IPS-20b (cell line): ENCODE results near the gene GPR63.

Experiments used
- H3K27ac ChIP-seq: one replicate; pipeline ENCODE4 v1.5.1; 2013; ENCODE audit warnings: low read length
- H3K27me3 ChIP-seq: 2 replicates; pipeline ENCODE4 v1.6.1; 2013; ENCODE audit warnings: mild to moderate bottlenecking, low read length, inconsistent platforms; ENCODE audit not compliant: insufficient read depth
- H3K36me3 ChIP-seq: 2 replicates; pipeline ENCODE4 v1.6.1; 2013; ENCODE audit warnings: low read depth, mild to moderate bottlenecking, inconsistent platforms, low read length, moderate library complexity; ENCODE audit not compliant: insufficient read depth
- H3K4me1 ChIP-seq: 2 replicates; pipeline ENCODE4 v1.6.1; 2013; ENCODE audit warnings: mild to moderate bottlenecking, control low read depth, inconsistent platforms, low read length, moderate library complexity; ENCODE audit not compliant: insufficient read depth
- H3K4me3 ChIP-seq: 2 replicates; pipeline ENCODE4 v1.5.1; 2013; ENCODE audit warnings: mild to moderate bottlenecking, low read length, inconsistent platforms
- H3K9ac ChIP-seq: 2 replicates; pipeline ENCODE4 v1.6.1; 2013; ENCODE audit warnings: low read depth, mild to moderate bottlenecking, inconsistent platforms, low read length, moderate library complexity
- H3K9me3 ChIP-seq: 2 replicates; pipeline ENCODE4 v1.6.1; 2013; ENCODE audit warnings: mild to moderate bottlenecking, low read depth, low read length, inconsistent platforms; ENCODE audit not compliant: insufficient read depth

The GPR63 gene

DNA sequence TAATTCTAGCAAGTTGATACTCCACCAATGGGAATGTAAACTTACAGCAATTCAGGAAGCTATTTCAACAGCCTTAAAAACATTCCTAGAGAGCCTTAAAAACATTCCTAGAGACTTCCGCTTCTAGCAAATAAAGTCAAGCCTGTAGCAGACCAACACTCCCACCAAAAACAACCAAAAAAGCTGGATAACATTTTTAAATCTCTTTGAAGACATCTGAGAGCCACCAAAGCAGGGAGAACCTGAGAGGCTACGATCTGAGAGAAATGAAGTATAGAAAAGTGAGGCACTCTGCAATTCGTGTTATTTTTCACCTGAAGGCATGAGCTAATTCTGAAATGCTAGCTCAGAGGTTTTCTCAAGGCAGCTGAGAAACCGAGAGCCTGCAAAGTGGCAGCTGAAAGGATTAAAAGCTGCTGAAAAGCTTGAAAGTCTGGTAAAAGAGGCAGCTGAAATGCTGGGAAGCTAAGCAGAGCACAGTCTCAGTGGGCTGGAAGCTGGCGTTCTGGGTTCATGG, 20.9 kb downstream of the GPR63 start:
- Histone ChIP-seq H3K27ac (no peak overlapping the region), H3K4me3 (no peak overlapping the region), H3K9ac (no peak overlapping the region; the same call in 1 of the 2 replicates)

DNA sequence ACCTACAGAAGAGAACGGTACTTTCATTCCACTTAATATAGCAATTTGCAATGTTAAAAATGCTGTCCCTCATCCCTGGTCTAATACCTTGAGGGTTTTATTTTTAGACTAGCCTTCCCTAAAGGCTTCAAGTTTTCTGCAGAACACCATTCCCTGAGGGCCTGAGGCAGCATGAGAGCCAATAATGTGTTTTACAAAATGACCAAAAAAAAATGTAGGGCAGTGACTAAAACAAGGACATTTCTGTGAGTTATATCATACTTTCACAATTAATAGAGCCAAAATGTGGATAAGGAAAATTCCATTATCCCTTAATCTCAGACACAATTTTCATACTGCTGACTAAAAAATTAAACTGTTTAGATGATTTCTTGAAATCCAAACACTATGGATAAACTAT, 22.7 kb downstream of the GPR63 start:
- Histone ChIP-seq H3K9me3 (no peaks in the 10 kb centered on the region; the same call in 1 of the 2 replicates), H3K9ac (no peak overlapping the region), H3K27me3 (no peaks in the 10 kb centered on the region), H3K4me3 (no peak overlapping the region), H3K36me3 (no peaks in the 10 kb centered on the region), H3K27ac (no peak overlapping the region), H3K4me1 (peaks cover 15% of the 10 kb centered on the region)

More for the DNA sequence above, 20.9 kb downstream of the GPR63 start:
- Histone ChIP-seq H3K27me3 (no peaks in the 10 kb centered on the region), H3K9me3 (no peaks in the 10 kb centered on the region; the same call in 1 of the 2 replicates), H3K36me3 (no peaks in the 10 kb centered on the region), H3K4me1 (peaks cover 20% of the 10 kb centered on the region)

DNA sequence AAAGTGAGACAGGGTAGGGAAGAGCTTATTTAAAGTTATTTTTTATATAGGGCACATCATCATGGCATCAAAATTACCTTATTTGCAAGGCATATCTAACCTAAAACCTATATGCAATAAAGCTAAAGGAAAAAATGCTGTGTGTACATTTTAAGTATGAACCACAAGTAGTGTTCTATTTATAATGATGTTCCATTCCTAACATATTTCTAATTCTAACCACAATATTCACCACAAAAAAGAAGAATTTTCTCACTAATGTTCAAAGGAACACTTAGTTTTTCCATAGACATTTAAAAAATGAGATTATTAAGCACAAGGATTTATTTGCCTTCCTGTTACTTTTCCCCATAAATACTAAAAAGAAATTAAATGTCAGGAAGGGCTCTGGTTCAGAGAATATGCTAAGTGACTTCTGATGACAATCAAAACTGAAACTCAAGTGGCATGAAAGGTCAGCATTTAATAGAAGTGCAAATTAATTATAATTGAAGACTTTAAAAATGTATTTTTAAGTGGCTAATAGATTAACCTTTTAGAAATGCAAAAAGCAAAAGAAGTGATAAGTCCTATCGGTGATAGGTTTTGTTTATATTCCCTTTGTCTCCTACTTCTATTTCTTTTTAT, 25.1 kb downstream of the GPR63 start:
- H3K4me1 ChIP-seq, result peaks cover 15% of the 10 kb centered on the region
- no peak overlapping the region for H3K27ac ChIP-seq
- no peak overlapping the region for H3K4me3 ChIP-seq
- no peak overlapping the region for H3K9ac ChIP-seq
- H3K9me3 ChIP-seq, result no peaks in the 10 kb centered on the region
- no peaks in the 10 kb centered on the region for H3K36me3 ChIP-seq
- no peaks in the 10 kb centered on the region for H3K27me3 ChIP-seq

DNA sequence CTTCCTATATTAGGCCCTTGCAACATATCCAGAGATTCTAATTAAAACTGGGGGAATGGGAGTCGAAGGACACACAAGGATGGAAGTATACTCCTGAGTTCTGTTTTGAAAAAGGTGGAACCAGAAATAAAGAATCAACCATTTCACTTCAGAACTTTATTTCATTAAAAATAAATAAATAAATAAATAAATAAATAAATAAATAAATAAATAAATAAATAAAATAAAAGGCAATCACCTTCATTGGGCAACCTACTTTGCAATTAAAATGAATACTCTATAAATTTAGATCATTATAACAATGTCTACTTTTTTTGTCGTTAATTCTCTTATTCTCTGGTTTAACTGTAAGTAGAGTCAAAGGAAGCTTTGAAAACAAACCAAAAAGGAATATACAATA, 25.6 kb downstream of the GPR63 start:
- Histone ChIP-seq H3K9ac (no peak overlapping the region), H3K36me3 (no peaks in the 10 kb centered on the region), H3K27ac (no peak overlapping the region), H3K4me3 (no peak overlapping the region), H3K9me3 (no peaks in the 10 kb centered on the region), H3K4me1 (peaks cover 13% of the 10 kb centered on the region), H3K27me3 (no peaks in the 10 kb centered on the region)

- Histone ChIP-seq H3K27ac (no peak overlapping the region), H3K4me1 (peaks cover 9% of the 10 kb centered on the region; the same call in 1 of the 2 replicates), H3K27me3 (no peaks in the 10 kb centered on the region), H3K9ac (no peak overlapping the region), H3K9me3 (no peaks in the 10 kb centered on the region), H3K4me3 (no peak overlapping the region), H3K36me3 (no peaks in the 10 kb centered on the region)
Measured at GRCh38 chr6:96811136-96811535, 26.1 kb downstream of the GPR63 start.

DNA sequence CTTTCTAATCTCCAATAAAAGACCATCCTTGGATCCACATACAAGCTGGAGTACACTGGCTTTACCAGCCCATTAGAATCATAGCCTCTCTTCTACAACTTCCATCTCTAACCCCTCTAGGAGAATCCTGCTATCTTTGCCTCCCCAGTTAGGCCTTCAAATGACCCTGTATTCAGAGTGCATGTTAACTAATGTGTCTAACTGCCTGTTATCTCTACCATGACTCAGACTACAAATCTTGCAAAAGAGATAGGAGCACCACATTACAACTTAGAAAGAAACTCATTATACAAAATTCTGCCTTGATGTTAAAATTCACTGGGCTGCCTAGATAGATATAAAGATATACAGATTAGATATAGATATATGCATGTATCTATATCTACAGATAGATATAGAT, 28.2 kb downstream of the GPR63 start:
- Histone ChIP-seq H3K9me3 (no peaks in the 10 kb centered on the region), H3K36me3 (no peaks in the 10 kb centered on the region), H3K9ac (no peak overlapping the region), H3K27me3 (no peaks in the 10 kb centered on the region), H3K27ac (no peak overlapping the region), H3K4me3 (no peak overlapping the region), H3K4me1 (peaks cover under 1% of the 10 kb centered on the region; the same call in 1 of the 2 replicates)

DNA sequence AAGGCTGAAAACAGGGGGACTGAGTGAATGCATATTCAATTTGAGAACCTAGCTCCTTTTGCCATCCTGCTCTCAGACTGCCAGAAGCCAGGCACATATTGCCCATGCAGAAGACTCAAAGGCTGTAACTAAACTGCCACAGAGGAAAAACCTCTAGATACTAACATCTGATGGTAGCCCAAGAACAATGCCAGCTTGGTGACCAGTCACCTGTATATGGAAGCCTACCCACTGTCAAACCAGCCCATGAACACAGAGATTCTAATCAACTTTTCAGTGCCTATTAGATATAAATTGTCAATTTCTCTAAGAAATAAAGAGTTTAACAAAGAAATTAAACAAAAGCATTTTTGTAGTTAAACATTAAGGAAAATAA, 34.2 kb downstream of the GPR63 start:
- H3K4me3 ChIP-seq, result no peak overlapping the region
- peaks cover 17% of the 10 kb centered on the region for H3K36me3 ChIP-seq
- no peak overlapping the region for H3K27ac ChIP-seq
- H3K4me1 ChIP-seq, result no peaks in the 10 kb centered on the region
- no peak overlapping the region for H3K9ac ChIP-seq
- no peaks in the 10 kb centered on the region for H3K9me3 ChIP-seq
- H3K27me3 ChIP-seq, result no peaks in the 10 kb centered on the region

DNA sequence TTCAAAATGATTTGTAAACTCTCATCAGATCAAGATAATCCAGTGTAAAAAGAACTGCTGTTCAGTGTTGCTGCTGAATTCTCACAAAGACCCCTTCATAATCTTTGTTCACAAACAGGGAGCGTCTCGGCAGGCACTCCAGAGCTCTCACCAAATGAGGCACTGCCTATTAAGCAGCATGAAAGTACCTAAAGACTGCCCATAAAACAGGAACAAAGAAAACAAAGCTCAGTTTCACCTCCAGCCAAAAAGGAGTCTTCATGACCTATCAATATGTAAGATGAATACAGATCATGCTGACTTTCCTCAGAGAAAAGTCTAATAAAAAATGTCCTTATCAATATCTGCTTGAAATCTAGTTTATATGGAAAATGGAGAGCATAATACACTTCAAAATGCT, 41.8 kb downstream of the GPR63 start:
- Histone ChIP-seq H3K27ac (no peak overlapping the region), H3K4me1 (no peaks in the 10 kb centered on the region), H3K4me3 (no peak overlapping the region), H3K9ac (no peak overlapping the region), H3K27me3 (no peaks in the 10 kb centered on the region), H3K9me3 (no peaks in the 10 kb centered on the region), H3K36me3 (peaks cover 33% of the 10 kb centered on the region)

- H3K27ac ChIP-seq, result no peak overlapping the region
- no peaks in the 10 kb centered on the region for H3K9me3 ChIP-seq
- no peaks in the 10 kb centered on the region for H3K27me3 ChIP-seq
- H3K4me1 ChIP-seq, result no peaks in the 10 kb centered on the region
- peaks cover 33% of the 10 kb centered on the region for H3K36me3 ChIP-seq
- H3K9ac ChIP-seq, result no peak overlapping the region
- no peak overlapping the region for H3K4me3 ChIP-seq
Measured at GRCh38 chr6:96794980-96795379, 42.3 kb downstream of the GPR63 start.

DNA sequence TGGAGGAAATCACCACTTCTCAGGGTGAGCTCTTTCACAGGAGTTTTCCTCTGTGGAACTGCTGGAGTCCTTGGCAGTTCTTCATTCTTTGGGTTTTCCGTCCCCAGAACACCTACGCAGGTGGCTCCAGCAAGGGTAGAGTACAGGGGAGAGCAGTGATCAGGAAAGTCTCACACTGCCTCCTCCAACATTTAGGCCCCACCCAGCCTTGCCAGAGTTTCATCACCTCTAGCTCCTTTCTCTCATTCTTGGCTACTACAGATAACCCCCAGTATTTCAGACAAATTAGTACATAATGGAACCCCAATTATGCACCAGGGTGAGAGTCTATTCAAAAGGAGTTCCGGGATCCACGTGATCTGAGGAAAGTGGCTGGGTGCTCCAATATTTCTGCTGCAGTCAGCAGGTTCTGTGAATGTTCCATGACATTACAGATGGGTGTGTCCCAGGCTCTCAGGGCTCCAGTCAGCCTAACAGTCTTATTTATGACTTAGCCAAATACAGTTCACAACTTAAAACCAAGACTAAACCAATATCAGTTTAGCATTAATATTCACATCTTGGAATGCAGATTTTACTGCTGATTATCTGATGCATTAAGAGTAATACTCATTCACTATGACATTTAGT, 44.6 kb downstream of the GPR63 start:
- no peaks in the 10 kb centered on the region for H3K9me3 ChIP-seq
- H3K4me3 ChIP-seq, result no peak overlapping the region
- H3K4me1 ChIP-seq, result peaks cover 4% of the 10 kb centered on the region; the same call in 1 of the 2 replicates
- no peak overlapping the region for H3K27ac ChIP-seq
- no peaks in the 10 kb centered on the region for H3K27me3 ChIP-seq
- peaks cover 12% of the 10 kb centered on the region for H3K36me3 ChIP-seq
- no peak overlapping the region for H3K9ac ChIP-seq

GRCh38 chr6:96789871-96790270, 47.4 kb downstream of the GPR63 start:
- Histone ChIP-seq H3K4me3 (no peak overlapping the region), H3K36me3 (no peaks in the 10 kb centered on the region), H3K9ac (no peak overlapping the region), H3K4me1 (peaks cover 4% of the 10 kb centered on the region; the same call in 1 of the 2 replicates), H3K27ac (no peak overlapping the region), H3K9me3 (no peaks in the 10 kb centered on the region), H3K27me3 (no peaks in the 10 kb centered on the region)
